Gastrocnemius medialis (tissue), 4 donors: ENCODE data around the gene SLC7A4.

Experiments
- CTCF ChIP-seq, 5 experiments: fragments of 450-650 bp in 3 of 5; fragments of 200-600 bp in 2 of 5; sonication (generic) in 2 of 5; IDR thresholded peaks in 4 of 5; conservative IDR thresholded peaks in 1 of 5; 1 replicate in 4 of 5; 2 replicates in 1 of 5; pipeline ENCODE4 v1.5.1; 2016 to 2019; ENCODE audit warnings: antibody characterized with exemption in 5 of 5, mild to moderate bottlenecking in 3 of 5, moderate library complexity in 3 of 5
- POLR2A ChIP-seq, 2 donors: fragments of 450-650 bp; IDR thresholded peaks; one replicate each; pipeline ENCODE4 v1.6.1; 2017; ENCODE audit warnings: antibody characterized with exemption in 2 of 2, mild to moderate bottlenecking in 2 of 2, moderate library complexity in 2 of 2

- TF ChIP-seq POLR2A (IDR thresholded peaks at IDR 0.05): no peak
- no peak for TF ChIP-seq CTCF (IDR thresholded peaks at IDR 0.05 in 4 of 5, conservative IDR thresholded peaks at IDR 0.05 in 1 of 5)
Measured at GRCh38 chr22:21038405-21038804, 6.0 kb upstream of the SLC7A4 start.
